Lung (tissue), 12 donors: ENCODE measurements around the gene TMEM181. TPM values are rescaled to one million over a fixed set of nuclear protein-coding genes. Genes with fewer than 3 reads are reported as not detected.

ENCODE experiments used
- ATAC-seq: fragments of 200-7000 bp; cut with Tn5 transposase; one replicate; pipeline ENCODE4 v1.9.1; 2020; ENCODE audit warnings: moderate number of reproducible peaks; ENCODE audit not compliant: insufficient read depth, low FRiP score
- DNase-seq, 3 donors: peaks; one replicate each; pipeline ENCODE4 v3.0.0-alpha.2; 2013 to 2017
- H3K27ac ChIP-seq, 2 donors: one replicate each; pipeline ENCODE4 v1.5.1; 2013; ENCODE audit warnings: mild to moderate bottlenecking in 2 of 2, moderate library complexity in 2 of 2, control low read depth in 1 of 2, inconsistent platforms in 1 of 2, low read depth in 1 of 2, low read length in 1 of 2
- H3K27me3 ChIP-seq, 3 donors: one replicate each; pipeline ENCODE4 v1.5.1; 2013; ENCODE audit warnings: low read length in 2 of 3; ENCODE audit not compliant: control insufficient read depth in 3 of 3, insufficient read depth in 3 of 3
- H3K36me3 ChIP-seq, 4 donors: one replicate each; pipeline ENCODE4 v1.5.1; 2013; ENCODE audit warnings: low read length in 4 of 4, mild to moderate bottlenecking in 1 of 4, moderate library complexity in 1 of 4; ENCODE audit not compliant: control insufficient read depth in 4 of 4, insufficient read depth in 4 of 4
- H3K4me1 ChIP-seq, 5 donors: one replicate each; pipeline ENCODE4 v1.5.1; 2013; ENCODE audit warnings: low read length in 5 of 5, mild to moderate bottlenecking in 2 of 5, moderate library complexity in 1 of 5; ENCODE audit not compliant: control insufficient read depth in 5 of 5, insufficient read depth in 5 of 5
- H3K4me3 ChIP-seq: one replicate; pipeline ENCODE4 v1.5.1; 2013; ENCODE audit warnings: mild to moderate bottlenecking, control low read depth, moderate library complexity
- H3K9ac ChIP-seq, 2 donors: one replicate each; pipeline ENCODE4 v1.5.1; 2013; ENCODE audit warnings: low read length in 2 of 2, control low read depth in 1 of 2; ENCODE audit not compliant: insufficient read depth in 1 of 2
- H3K9me3 ChIP-seq, 4 donors: one replicate each; pipeline ENCODE4 v1.5.1; 2013; ENCODE audit warnings: low read length in 3 of 4, mild to moderate bottlenecking in 1 of 4, moderate library complexity in 1 of 4; ENCODE audit not compliant: control insufficient read depth in 4 of 4, insufficient read depth in 3 of 4
- WGBS, 2 donors: extraction: QIAGEN DNeasy Blood & Tissue Kit; methylation state at CpG; one replicate each; pipeline ENCODE4 v1.1.7; 2013; 5-methylcytosine and 5-hydroxymethylcytosine counted together
- polyA plus RNA-seq, 2 donors: library from polyadenylated mRNA; stranded (reverse); fragments of 200-250 nt; gene quantifications; one replicate each; pipeline ENCODE4 v1.2.1, GENCODE V29; 2013
- total RNA-seq, 2 donors: library from RNA; depleted of rRNA in 1 of 2; stranded (reverse); fragments of >200 nt in 1 of 2; gene quantifications; one replicate each; pipeline ENCODE4 v1.2.1, GENCODE V29; 2014 to 2021
- TF ChIP-seq, protein P1 (sequence below): IDR thresholded peaks from 2 replicates; pipeline ENCODE4 v1.5.1; 2012; ENCODE audit warnings: mild to moderate bottlenecking; ENCODE audit errors: control extremely low read depth, extremely low read depth
- donor health status: control.
- donor health status: control.
- donor health status: Bipolar disorder and iron deficiency.
- donor health status: healthy.
- donor health status: DM: yes; HTN: yes; CAD: no.

The TMEM181 gene
- total and polyA plus RNA-seq, 4 donors: 14.5 to 28.5 (median 20.5) TPM

DNA sequence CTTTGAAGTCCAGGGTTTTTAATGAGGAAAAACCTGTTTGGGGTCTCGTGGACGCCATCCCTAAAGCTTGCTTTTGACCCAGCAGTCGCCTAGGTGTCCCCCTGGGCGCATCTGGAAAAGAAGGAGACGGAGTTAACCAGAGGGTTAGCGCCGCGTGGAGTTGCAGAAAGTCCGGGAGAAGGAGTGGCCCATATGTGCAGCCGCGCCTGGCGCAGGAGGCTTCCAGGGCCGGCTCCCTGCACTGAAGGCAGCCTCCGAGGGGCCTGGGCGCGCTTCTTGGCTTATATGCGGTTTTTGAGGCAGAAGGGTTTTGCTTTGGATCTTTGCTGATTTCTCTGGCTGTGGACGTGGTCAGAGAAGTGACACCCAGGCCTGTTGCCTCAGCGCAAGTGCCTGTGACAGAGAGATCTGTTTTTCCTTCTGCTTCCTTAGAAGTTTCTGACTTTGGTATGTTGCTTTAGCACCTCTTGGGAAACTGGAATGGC, 987 bp downstream of the TMEM181 start:
- ATAC-seq (no peak), DNase-seq (peak in 2 of 3 donors; percentile 35 to 40)
- Histone ChIP-seq H3K9me3 (no peaks in the 10 kb centered on the region), H3K27me3 (no peaks in the 10 kb centered on the region), H3K4me3 (peak overlapping the region; percentile 83), H3K27ac (peak overlapping the region in 1 of 2 donors; percentile 94), H3K4me1 (peaks cover 4 to 20% (median 10%) of the 10 kb centered on the region in 5 donors), H3K36me3 (peaks cover 0 to 2% (median 0%) of the 10 kb centered on the region in 4 donors), H3K9ac (peak overlapping the region; percentile 8 to 68)
- WGBS, 2 donors: 4 to 6% methylated on average over 19 of the region's 19 CpGs
- TF ChIP-seq, protein P1, sequence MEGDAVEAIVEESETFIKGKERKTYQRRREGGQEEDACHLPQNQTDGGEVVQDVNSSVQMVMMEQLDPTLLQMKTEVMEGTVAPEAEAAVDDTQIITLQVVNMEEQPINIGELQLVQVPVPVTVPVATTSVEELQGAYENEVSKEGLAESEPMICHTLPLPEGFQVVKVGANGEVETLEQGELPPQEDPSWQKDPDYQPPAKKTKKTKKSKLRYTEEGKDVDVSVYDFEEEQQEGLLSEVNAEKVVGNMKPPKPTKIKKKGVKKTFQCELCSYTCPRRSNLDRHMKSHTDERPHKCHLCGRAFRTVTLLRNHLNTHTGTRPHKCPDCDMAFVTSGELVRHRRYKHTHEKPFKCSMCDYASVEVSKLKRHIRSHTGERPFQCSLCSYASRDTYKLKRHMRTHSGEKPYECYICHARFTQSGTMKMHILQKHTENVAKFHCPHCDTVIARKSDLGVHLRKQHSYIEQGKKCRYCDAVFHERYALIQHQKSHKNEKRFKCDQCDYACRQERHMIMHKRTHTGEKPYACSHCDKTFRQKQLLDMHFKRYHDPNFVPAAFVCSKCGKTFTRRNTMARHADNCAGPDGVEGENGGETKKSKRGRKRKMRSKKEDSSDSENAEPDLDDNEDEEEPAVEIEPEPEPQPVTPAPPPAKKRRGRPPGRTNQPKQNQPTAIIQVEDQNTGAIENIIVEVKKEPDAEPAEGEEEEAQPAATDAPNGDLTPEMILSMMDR: no peak

DNA sequence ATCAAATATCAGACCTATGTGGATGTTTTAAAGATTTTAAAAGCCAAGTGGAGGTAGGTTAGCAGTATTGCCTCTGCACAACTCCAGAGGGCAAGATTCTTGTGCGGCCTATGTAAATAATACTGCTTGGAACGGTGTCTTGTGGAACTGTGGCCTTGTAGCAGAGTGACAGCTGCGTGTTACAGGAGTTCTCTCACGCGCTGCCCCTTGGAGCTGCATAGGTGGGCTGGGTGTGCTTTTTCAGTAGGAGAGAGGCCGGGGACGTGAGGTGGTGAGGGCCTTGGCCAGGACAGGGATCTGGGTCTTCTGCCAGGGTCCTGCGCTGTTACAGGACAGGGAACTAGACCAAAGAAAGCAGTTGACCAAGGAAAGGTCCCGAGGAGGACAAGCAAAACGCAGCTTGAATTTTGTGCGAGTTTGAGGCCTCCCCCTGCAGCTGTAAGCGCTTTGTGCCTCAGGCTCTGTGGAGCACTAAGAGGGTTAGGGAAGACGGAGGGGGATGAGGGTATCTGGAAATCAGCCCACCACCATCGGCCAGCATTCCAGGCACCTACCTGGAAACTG, 1.5 kb downstream of the TMEM181 start:
- H3K36me3 ChIP-seq: peaks cover 0 to 2% (median 0%) of the 10 kb centered on the region in 4 donors
- H3K4me3 ChIP-seq: no peak overlapping the region
- WGBS, 2 donors: 69 to 86% methylated on average over 14 of the region's 14 CpGs
- ATAC-seq: no peak
- no peaks in the 10 kb centered on the region for H3K9me3 ChIP-seq
- H3K4me1 ChIP-seq: peaks cover 4 to 20% (median 12%) of the 10 kb centered on the region in 5 donors
- H3K27me3 ChIP-seq: no peaks in the 10 kb centered on the region
- no peak overlapping the region for H3K27ac ChIP-seq
- peak overlapping the region; percentile 8 to 25 for H3K9ac ChIP-seq
- TF ChIP-seq, protein P1: no peak
- no peak for DNase-seq

DNA sequence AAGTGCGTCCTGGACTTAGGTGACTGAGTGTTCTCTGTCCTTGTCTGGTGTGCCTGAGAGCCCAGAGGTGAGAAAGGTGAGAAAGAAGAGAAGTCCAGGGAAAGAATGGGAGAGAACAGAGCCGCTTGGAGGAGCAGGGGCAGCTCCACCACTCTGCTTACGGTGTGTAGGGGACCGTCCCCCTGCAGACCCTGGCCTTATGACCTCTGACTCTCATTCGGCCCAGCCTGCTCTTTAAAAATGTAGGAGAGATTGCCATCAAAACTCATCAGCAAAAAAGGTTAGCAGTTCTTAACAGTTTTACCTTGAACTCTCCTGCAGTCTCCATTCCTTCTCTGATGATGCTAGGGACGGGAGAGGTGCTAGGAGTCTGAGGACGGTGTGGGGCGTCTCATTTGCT, 2.0 kb downstream of the TMEM181 start:
- H3K27me3 ChIP-seq: no peaks in the 10 kb centered on the region
- H3K4me3 ChIP-seq: no peak overlapping the region
- no peak overlapping the region for H3K9ac ChIP-seq
- TF ChIP-seq, protein P1: no peak
- 91 to 94% methylated on average over 8 of the region's 8 CpGs for WGBS, 2 donors
- peaks cover 4 to 20% (median 9%) of the 10 kb centered on the region in 5 donors for H3K4me1 ChIP-seq
- no peak overlapping the region for H3K27ac ChIP-seq
- no peaks in the 10 kb centered on the region for H3K9me3 ChIP-seq
- no peak for DNase-seq
- peaks cover 0 to 2% (median 0%) of the 10 kb centered on the region in 4 donors for H3K36me3 ChIP-seq
- ATAC-seq: no peak
